PC-9 (cell line): ENCODE data around the gene PLEKHA6. TPM values are rescaled to one million over a fixed set of nuclear protein-coding genes. Genes with fewer than 3 reads are reported as not detected.

ENCODE experiments used
- BruUV-seq: library from RNA; stranded (reverse); fragments of 400-500 nt; replicated peaks from 2 replicates; lab custom pipeline; 2021; lab: Mats Ljungman, UMichigan
- CTCF ChIA-PET: fragments of 300-600 bp; sonication (Branson Sonifier 250); formaldehyde crosslinking; loops from one replicate; lab custom pipeline; 2022; ENCODE audit warnings: antibody characterized with exemption; lab: Charles Lee
- POLR2A ChIA-PET: fragments of 300-600 bp; sonication (Branson Sonifier 250); formaldehyde crosslinking; loops from one replicate; lab custom pipeline; 2022; ENCODE audit warnings: antibody characterized with exemption; ENCODE audit not compliant: unreplicated experiment; lab: Charles Lee
- DNase-seq, 2 experiments: peaks; one replicate each; pipeline versions ENCODE4 v3.0.0 to v3.0.0-alpha.2; 2015 to 2022; ENCODE audit warnings: mixed read lengths in 1 of 2
- H2AFZ ChIP-seq: fragments of 200-600 bp; sonication (generic); 2 replicates; pipeline ENCODE4 v1.8.1; 2017; ENCODE audit warnings: antibody characterized with exemption
- H3F3A ChIP-seq: fragments of 200-600 bp; sonication (generic); 2 replicates; pipeline ENCODE4 v1.8.1; 2017; ENCODE audit warnings: antibody characterized with exemption, mild to moderate bottlenecking, low read depth; ENCODE audit not compliant: insufficient read depth
- H3K27ac ChIP-seq: fragments of 200-600 bp; sonication (generic); 2 replicates; pipeline ENCODE4 v1.6.1; 2016; ENCODE audit warnings: mixed run types
- H3K27me3 ChIP-seq: fragments of 200-600 bp; sonication (generic); 2 replicates; pipeline ENCODE4 v1.6.1; 2016; ENCODE audit warnings: low read depth, mixed run types; ENCODE audit not compliant: insufficient read depth
- H3K36me3 ChIP-seq: fragments of 200-600 bp; sonication (generic); 2 replicates; pipeline ENCODE4 v1.6.1; 2016; ENCODE audit warnings: low read depth, mixed run types
- H3K4me1 ChIP-seq: fragments of 200-600 bp; sonication (generic); replicated peaks from 2 replicates; pipeline ENCODE4 v1.6.1; 2016; ENCODE audit warnings: mixed run types; ENCODE audit not compliant: insufficient read depth
- H3K4me2 ChIP-seq: fragments of 200-600 bp; sonication (generic); 2 replicates; pipeline ENCODE4 v1.6.1; 2017; ENCODE audit warnings: mixed run types
- H3K4me3 ChIP-seq: fragments of 200-600 bp; sonication (generic); 2 replicates; pipeline ENCODE4 v1.6.1; 2016; ENCODE audit warnings: mixed run types
- H3K79me2 ChIP-seq: fragments of 200-600 bp; sonication (generic); 2 replicates; pipeline ENCODE4 v1.6.1; 2017; ENCODE audit warnings: low read depth, mixed run types
- H3K9me2 ChIP-seq: fragments of 200-600 bp; sonication (generic); 2 replicates; pipeline ENCODE4 v1.8.1; 2017; ENCODE audit warnings: mild to moderate bottlenecking; ENCODE audit not compliant: insufficient read depth
- H3K9me3 ChIP-seq: fragments of 200-600 bp; sonication (generic); 2 replicates; pipeline ENCODE4 v1.8.1; 2016; ENCODE audit warnings: low read depth; ENCODE audit not compliant: insufficient read depth
- H4K20me1 ChIP-seq: fragments of 200-600 bp; sonication (generic); 2 replicates; pipeline ENCODE4 v1.8.1; 2017; ENCODE audit not compliant: insufficient read depth
- CTCF ChIP-seq: fragments of 200-600 bp; sonication (generic); conservative IDR thresholded peaks from 2 replicates; pipeline ENCODE4 v1.6.1; 2017; ENCODE audit warnings: mixed run types, antibody characterized with exemption, mild to moderate bottlenecking, moderate library complexity
- EZH2 ChIP-seq: fragments of 200-600 bp; sonication (generic); IDR thresholded peaks from 2 replicates; pipeline ENCODE4 v1.8.0; 2017; ENCODE audit warnings: antibody characterized with exemption, low read depth
- intact Hi-C: fragments of 100-400 bp; cut with micrococcal nuclease; formaldehyde crosslinking; loops from one replicate; pipeline ENCODE4 v1.10.0; 2022; ENCODE audit not compliant: unreplicated experiment
- total RNA-seq: library from RNA; stranded (reverse); gene quantifications from 2 replicates; pipeline ENCODE4 v1.2.3, GENCODE V29; 2021

PLEKHA6 gene
- total RNA-seq, 1 experiment from 2014 or later: 52.0 TPM

- no TSS peak for BruUV-seq
- no peaks in the 10 kb centered on the region for H3K36me3 ChIP-seq
- H3K27ac ChIP-seq: no peak overlapping the region
- no peak overlapping the region for H3K4me3 ChIP-seq
- TF ChIP-seq CTCF (no peak), EZH2 (no peak)
- intact Hi-C loops: no loop called here
- H3K9me2 ChIP-seq: no peaks in the 10 kb centered on the region
- peaks cover 22% of the 10 kb centered on the region; the same call in 1 of the 2 replicates for H3K4me1 ChIP-seq
- no peaks in the 10 kb centered on the region for H3K27me3 ChIP-seq
- ChIA-PET POLR2A (no interaction called here), CTCF (no interaction called here)
- no peaks in the 10 kb centered on the region; the same call in 1 of the 2 replicates for H4K20me1 ChIP-seq
- peaks cover 50% of the 10 kb centered on the region for H3K79me2 ChIP-seq
- H3F3A ChIP-seq: no peaks in the 10 kb centered on the region
- H2AFZ ChIP-seq: no peak overlapping the region
- no peaks in the 10 kb centered on the region for H3K9me3 ChIP-seq
- DNase-seq: no peak
- H3K4me2 ChIP-seq: no peak overlapping the region
These were observed 15.9 kb downstream of the PLEKHA6 start for GRCh38 chr1:204343802-204344201.

GRCh38 chr1:204343247-204343646, 16.5 kb downstream of the PLEKHA6 start:
- intact Hi-C loops: no loop called here

GRCh38 chr1:204342310-204342709, 17.4 kb downstream of the PLEKHA6 start:
- H3K4me3 ChIP-seq: no peak overlapping the region
- H4K20me1 ChIP-seq: peaks cover 1% of the 10 kb centered on the region; the same call in 1 of the 2 replicates
- ChIA-PET CTCF (interaction anchor here (0.6 kb wide), 1 partner anchor 283 kb away, joined by 3 read pairs; no protein-coding TSS in a partner anchor), POLR2A (interaction anchor here (0.6 kb wide), 1 partner anchor 143 kb away, joined by 3 read pairs; no protein-coding TSS in a partner anchor)
- peaks cover 22% of the 10 kb centered on the region; the same call in 1 of the 2 replicates for H3K4me1 ChIP-seq
- H3K27me3 ChIP-seq: no peaks in the 10 kb centered on the region
- no peaks in the 10 kb centered on the region for H3K36me3 ChIP-seq
- no peaks in the 10 kb centered on the region for H3F3A ChIP-seq
- H3K9me3 ChIP-seq: no peaks in the 10 kb centered on the region
- no peak for TF ChIP-seq EZH2
- intact Hi-C loops: no loop called here
- H3K79me2 ChIP-seq: peaks cover 65% of the 10 kb centered on the region
- no peak overlapping the region for H2AFZ ChIP-seq
- no TSS peak for BruUV-seq
- DNase-seq: no peak
- H3K9me2 ChIP-seq: no peaks in the 10 kb centered on the region
- H3K27ac ChIP-seq: no peak overlapping the region
- no peak overlapping the region for H3K4me2 ChIP-seq

More at GRCh38 chr1:204343247-204343646, 16.5 kb downstream of the PLEKHA6 start:
- TF ChIP-seq CTCF (no peak), EZH2 (no peak)
- H3K27ac ChIP-seq: no peak overlapping the region
- H3K4me3 ChIP-seq: no peak overlapping the region
- H3K9me2 ChIP-seq: no peaks in the 10 kb centered on the region
- peaks cover 22% of the 10 kb centered on the region; the same call in 1 of the 2 replicates for H3K4me1 ChIP-seq
- H3K27me3 ChIP-seq: no peaks in the 10 kb centered on the region
- H2AFZ ChIP-seq: no peak overlapping the region
- H3F3A ChIP-seq: no peaks in the 10 kb centered on the region
- no TSS peak for BruUV-seq
- ChIA-PET CTCF (no interaction called here), POLR2A (interaction anchor here (0.6 kb wide), 1 partner anchor 144 kb away, joined by 3 read pairs; no protein-coding TSS in a partner anchor)
- peaks cover 55% of the 10 kb centered on the region for H3K79me2 ChIP-seq
- no peak for DNase-seq
- H3K9me3 ChIP-seq: no peaks in the 10 kb centered on the region
- no peaks in the 10 kb centered on the region; the same call in 1 of the 2 replicates for H4K20me1 ChIP-seq
- H3K36me3 ChIP-seq: no peaks in the 10 kb centered on the region
- no peak overlapping the region for H3K4me2 ChIP-seq
